PC-3 (cell line): ENCODE data around the gene TUFT1. TPM values are rescaled to one million over a fixed set of nuclear protein-coding genes. Genes with fewer than 3 reads are reported as not detected.

Experiments used
- ATAC-seq: fragments of 200-7000 bp; cut with Tn5 transposase; 2 replicates; pipeline ENCODE4 v1.9.1; 2020; ENCODE audit warnings: mild to moderate bottlenecking, moderate library complexity
- BruUV-seq: library from RNA; stranded (reverse); fragments of 400-500 nt; replicated peaks from 2 replicates; lab custom pipeline; 2021; lab: Mats Ljungman, UMichigan
- CTCF ChIA-PET: fragments of 300-600 bp; sonication (Branson Sonifier 250); formaldehyde crosslinking; loops from one replicate; lab custom pipeline; 2022; ENCODE audit warnings: antibody characterized with exemption; lab: Charles Lee
- POLR2A ChIA-PET: fragments of 300-600 bp; sonication (Branson Sonifier 250); formaldehyde crosslinking; loops from one replicate; lab custom pipeline; 2022; ENCODE audit warnings: antibody characterized with exemption; ENCODE audit not compliant: unreplicated experiment; lab: Charles Lee
- DNase-seq: peaks from one replicate; pipeline ENCODE4 v3.0.0-alpha.2; 2015
- H2AFZ ChIP-seq: fragments of 300-600 bp; sonication (generic); 2 replicates; pipeline ENCODE4 v1.6.0; 2016; ENCODE audit warnings: antibody characterized with exemption, low read length
- H3F3A ChIP-seq: fragments of 300-600 bp; sonication (generic); one replicate; pipeline ENCODE4 v1.6.0; 2017; ENCODE audit warnings: antibody characterized with exemption, low read length, control low read depth, mild to moderate bottlenecking; ENCODE audit not compliant: unreplicated experiment
- H3K27ac ChIP-seq: fragments of 300-600 bp; sonication (generic); 2 replicates; pipeline ENCODE4 v1.5.1; 2016; ENCODE audit warnings: mild to moderate bottlenecking, low read length
- H3K27me3 ChIP-seq: fragments of 300-600 bp; sonication (generic); 2 replicates; pipeline ENCODE4 v1.6.1; 2016; ENCODE audit warnings: low read length, mixed read lengths
- H3K36me3 ChIP-seq: fragments of 300-600 bp; sonication (generic); 2 replicates; pipeline ENCODE4 v1.6.1; 2016; ENCODE audit warnings: low read depth, mixed run types, low read length, mixed read lengths
- H3K4me1 ChIP-seq: fragments of 300-600 bp; sonication (generic); 2 replicates; pipeline ENCODE4 v1.5.1; 2016; ENCODE audit warnings: low read length; ENCODE audit not compliant: insufficient read depth
- H3K4me2 ChIP-seq: fragments of 300-600 bp; sonication (generic); 2 replicates; pipeline ENCODE4 v1.6.0; 2016; ENCODE audit warnings: low read length
- H3K4me3 ChIP-seq: fragments of 300-600 bp; sonication (generic); 2 replicates; pipeline ENCODE4 v1.5.1; 2016; ENCODE audit warnings: mild to moderate bottlenecking, low read length, mixed read lengths
- H3K79me2 ChIP-seq: fragments of 300-600 bp; sonication (generic); 2 replicates; pipeline ENCODE4 v1.6.1; 2017; ENCODE audit warnings: low read length, mixed read lengths
- H3K9ac ChIP-seq: fragments of 300-600 bp; sonication (generic); 2 replicates; pipeline ENCODE4 v1.6.0; 2016; ENCODE audit warnings: mild to moderate bottlenecking, low read length
- H3K9me2 ChIP-seq: fragments of 300-600 bp; sonication (generic); replicated peaks from 2 replicates; pipeline ENCODE4 v1.6.1; 2016; ENCODE audit warnings: mixed run types, low read length, mixed read lengths
- H3K9me3 ChIP-seq: fragments of 300-600 bp; sonication (generic); 2 replicates; pipeline ENCODE4 v1.6.1; 2016; ENCODE audit warnings: low read length, mixed read lengths
- H4K20me1 ChIP-seq: fragments of 300-600 bp; sonication (generic); 2 replicates; pipeline ENCODE4 v1.6.1; 2016; ENCODE audit warnings: low read length, mixed read lengths
- CTCF ChIP-seq: fragments of 300-600 bp; sonication (generic); conservative IDR thresholded peaks from 2 replicates; pipeline ENCODE4 v1.5.1; 2017; ENCODE audit warnings: antibody characterized with exemption, low read depth, mild to moderate bottlenecking, low read length
- EZH2 ChIP-seq: fragments of 300-600 bp; sonication (generic); IDR thresholded peaks from one replicate; pipeline ENCODE4 v1.6.1; 2017; ENCODE audit warnings: antibody characterized with exemption, mild to moderate bottlenecking, low read length; ENCODE audit not compliant: unreplicated experiment
- EZH2phosphoT487 ChIP-seq: fragments of 300-600 bp; sonication (generic); IDR thresholded peaks from 2 replicates; pipeline ENCODE4 v1.6.1; 2018; ENCODE audit warnings: mild to moderate bottlenecking, antibody characterized with exemption, low read length, borderline replicate concordance
- intact Hi-C: fragments of 100-400 bp; cut with micrococcal nuclease; formaldehyde crosslinking; loops from 2 replicates; pipeline ENCODE4 v1.9.0; 2023
- total RNA-seq: library from RNA; depleted of rRNA; stranded (reverse); fragments of >200 nt; gene quantifications from 2 replicates; pipeline ENCODE4 v1.2.3, GENCODE V29; 2014

Gene TUFT1
- total RNA-seq, 1 experiment from 2014 or later, result 33.9 TPM

GRCh38 chr1:151510614-151510956 is 29.5 kb upstream of the TUFT1 start:
- H3K27ac ChIP-seq, result no peak overlapping the region

GRCh38 chr1:151510957-151511635 is 29.0 kb upstream of the TUFT1 start, which contains the start of gene CGN:
Gene CGN, plus strand, starts transcription at chr1:151511387. Its CDS starts 7,133 bp downstream, at chr1:151518520.
- peak; percentile 95 for DNase-seq
- Histone ChIP-seq H3K4me3 (peak within 1 kb of the TSS; percentile 84), H3K79me2 (peaks cover 35% of the 10 kb centered on the region), H3K9me2 (no peaks in the 10 kb centered on the region), H3K9me3 (no peaks in the 10 kb centered on the region), H3F3A (peaks cover 11% of the 10 kb centered on the region), H3K4me2 (peak within 1 kb of the TSS; percentile 95), H2AFZ (peak within 1 kb of the TSS; percentile 82), H4K20me1 (no peaks in the 10 kb centered on the region), H3K36me3 (no peaks in the 10 kb centered on the region), H3K27ac (peak within 1 kb of the TSS; percentile 96), H3K27me3 (no peaks in the 10 kb centered on the region), H3K9ac (peak within 1 kb of the TSS; percentile 78), H3K4me1 (peaks cover 50% of the 10 kb centered on the region)
- intact Hi-C loops, result loop anchor here (1.0 to 2.0 kb wide), 3 partner anchors 16 to 67 kb away; no protein-coding TSS in a partner anchor
- ATAC-seq, result peak; percentile 80
- ChIA-PET CTCF (interaction anchor here (0.6 to 1.0 kb wide), 8 partner anchors 9 to 328 kb away, joined by 3 to 6 read pairs (median 3); no protein-coding TSS in a partner anchor), POLR2A (interaction anchor here (0.6 to 1.7 kb wide), 7 partner anchors 16 to 457 kb away, joined by 3 to 12 read pairs (median 6); partner anchors contain the start of genes PI4KB and TUFT1)
- no TSS peak for BruUV-seq
- TF ChIP-seq CTCF (no peak), EZH2phosphoT487 (no peak), EZH2 (no peak)

More at GRCh38 chr1:151510614-151510956, 29.5 kb upstream of the TUFT1 start:
- DNase-seq, result no peak
- ChIA-PET CTCF (interaction anchor here (0.6 to 1.0 kb wide), 6 partner anchors 9 to 329 kb away, joined by 3 to 6 read pairs (median 3); no protein-coding TSS in a partner anchor), POLR2A (interaction anchor here (0.6 to 1.7 kb wide), 7 partner anchors 16 to 458 kb away, joined by 3 to 12 read pairs (median 6); partner anchors contain the start of genes PI4KB and TUFT1)
- Histone ChIP-seq H2AFZ (peak overlapping the region; percentile 82), H3K9ac (peak overlapping the region; percentile 14; the same call in 1 of the 2 replicates), H3K9me3 (no peaks in the 10 kb centered on the region), H3K27me3 (no peaks in the 10 kb centered on the region), H3K79me2 (peaks cover 30% of the 10 kb centered on the region), H3K9me2 (no peaks in the 10 kb centered on the region), H3F3A (peaks cover 11% of the 10 kb centered on the region), H4K20me1 (no peaks in the 10 kb centered on the region), H3K4me1 (peaks cover 45% of the 10 kb centered on the region), H3K4me2 (peak overlapping the region; percentile 95), H3K36me3 (no peaks in the 10 kb centered on the region), H3K4me3 (peak overlapping the region; percentile 84)
- TF ChIP-seq EZH2phosphoT487, result no peak
- no TSS peak for BruUV-seq
- ATAC-seq, result no peak
- intact Hi-C loops, result loop anchor here (1.0 to 2.0 kb wide), 2 partner anchors 16 to 66 kb away; no protein-coding TSS in a partner anchor

GRCh38 chr1:151511636-151512215 is 28.4 kb upstream of the TUFT1 start:
- H3K4me3 ChIP-seq, result peak overlapping the region; percentile 84
- H3K27ac ChIP-seq, result peak overlapping the region; percentile 96
- H3K4me1 ChIP-seq, result peaks cover 55% of the 10 kb centered on the region
- BruUV-seq, result TSS peak; percentile 22
- no peaks in the 10 kb centered on the region for H3K36me3 ChIP-seq
- H3K9me2 ChIP-seq, result no peaks in the 10 kb centered on the region
- H3K9ac ChIP-seq, result peak overlapping the region; percentile 78
- intact Hi-C loops, result loop anchor here (1.0 to 2.0 kb wide), 2 partner anchors 17 to 53 kb away; no protein-coding TSS in a partner anchor
- H3K79me2 ChIP-seq, result peaks cover 36% of the 10 kb centered on the region
- no peak for TF ChIP-seq EZH2
- TF ChIP-seq EZH2phosphoT487, result no peak
- peak; percentile 23; the same call in 1 of the 2 replicates for TF ChIP-seq CTCF
- no peaks in the 10 kb centered on the region for H3K9me3 ChIP-seq
- peak; percentile 62 for DNase-seq
- H3K4me2 ChIP-seq, result peak overlapping the region; percentile 95
- H2AFZ ChIP-seq, result peak overlapping the region; percentile 82
- ATAC-seq, result peak; percentile 46
- H3F3A ChIP-seq, result peaks cover 11% of the 10 kb centered on the region
- no peaks in the 10 kb centered on the region for H4K20me1 ChIP-seq
- ChIA-PET CTCF (interaction anchor here (0.6 to 1.0 kb wide), 5 partner anchors 8 to 77 kb away, joined by 3 to 6 read pairs (median 5); no protein-coding TSS in a partner anchor), POLR2A (interaction anchor here (0.9 to 1.7 kb wide), 3 partner anchors 17 to 49 kb away, joined by 8 to 12 read pairs (median 8); partner anchors contain the start of gene TUFT1)
- H3K27me3 ChIP-seq, result no peaks in the 10 kb centered on the region
